Measurements from ENCODE around the gene MYO18A.
"Not testable (repeated sequence)": the region's sequence is repeated elsewhere in the genome, so short reads cannot be mapped to it uniquely, and the experiment has no call there.

MYO18A gene

DNA sequence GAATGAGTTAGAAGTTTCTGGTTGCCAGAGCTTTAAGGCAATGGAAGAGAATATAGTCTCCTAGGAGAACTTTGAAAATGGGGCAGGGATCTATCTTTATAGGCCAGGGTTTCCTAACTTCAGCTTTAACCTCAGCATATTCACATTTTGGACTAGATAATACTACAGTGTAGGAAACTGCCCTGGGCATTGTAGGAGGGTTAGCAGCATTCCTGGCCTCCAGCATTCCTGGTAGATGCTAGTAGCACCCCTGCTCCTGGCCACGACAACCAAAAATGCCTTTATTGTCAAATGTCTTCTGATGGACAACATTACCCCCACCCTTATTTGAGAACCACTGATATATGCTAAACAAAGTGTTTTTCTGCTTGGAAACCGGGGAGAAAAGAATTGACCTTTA is 27.8 kb upstream of the MYO18A start:
- TF ChIP-seq, protein P1, sequence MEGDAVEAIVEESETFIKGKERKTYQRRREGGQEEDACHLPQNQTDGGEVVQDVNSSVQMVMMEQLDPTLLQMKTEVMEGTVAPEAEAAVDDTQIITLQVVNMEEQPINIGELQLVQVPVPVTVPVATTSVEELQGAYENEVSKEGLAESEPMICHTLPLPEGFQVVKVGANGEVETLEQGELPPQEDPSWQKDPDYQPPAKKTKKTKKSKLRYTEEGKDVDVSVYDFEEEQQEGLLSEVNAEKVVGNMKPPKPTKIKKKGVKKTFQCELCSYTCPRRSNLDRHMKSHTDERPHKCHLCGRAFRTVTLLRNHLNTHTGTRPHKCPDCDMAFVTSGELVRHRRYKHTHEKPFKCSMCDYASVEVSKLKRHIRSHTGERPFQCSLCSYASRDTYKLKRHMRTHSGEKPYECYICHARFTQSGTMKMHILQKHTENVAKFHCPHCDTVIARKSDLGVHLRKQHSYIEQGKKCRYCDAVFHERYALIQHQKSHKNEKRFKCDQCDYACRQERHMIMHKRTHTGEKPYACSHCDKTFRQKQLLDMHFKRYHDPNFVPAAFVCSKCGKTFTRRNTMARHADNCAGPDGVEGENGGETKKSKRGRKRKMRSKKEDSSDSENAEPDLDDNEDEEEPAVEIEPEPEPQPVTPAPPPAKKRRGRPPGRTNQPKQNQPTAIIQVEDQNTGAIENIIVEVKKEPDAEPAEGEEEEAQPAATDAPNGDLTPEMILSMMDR (conservative IDR thresholded peaks at IDR 0.05; ENCODE audit: low read length): no peak
- DNase-seq (ENCODE audit: low read depth): no peak

DNA sequence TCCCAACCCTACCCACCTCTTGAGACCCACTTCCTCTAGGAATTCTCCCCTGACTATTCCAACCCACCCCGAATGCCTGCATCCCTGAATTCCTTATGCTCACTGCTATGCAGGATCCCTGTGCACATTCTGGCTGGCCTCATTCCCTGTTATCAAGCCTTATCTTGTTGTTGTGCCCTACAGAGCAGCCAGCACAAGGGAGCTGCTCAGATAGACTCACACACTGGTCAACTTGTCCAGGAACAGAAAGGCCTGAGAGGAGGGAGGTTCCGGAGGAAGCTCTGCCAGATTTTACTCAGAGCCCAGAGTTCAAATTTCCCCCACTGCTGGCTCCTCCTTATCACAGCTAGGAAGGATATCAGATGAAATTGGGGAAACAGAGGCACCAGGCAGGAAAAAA is 24.8 kb upstream of the MYO18A start:
- TF ChIP-seq, protein P1 (conservative IDR thresholded peaks at IDR 0.05; ENCODE audit: low read length): no peak
- DNase-seq (ENCODE audit: low read depth): no peak
- no peak overlapping the region for H3K4me3 ChIP-seq (ENCODE audit: low read length)

More for the DNA sequence above, 27.8 kb upstream of the MYO18A start:
- H3K4me3 ChIP-seq (ENCODE audit: low read length): no peak overlapping the region

DNA sequence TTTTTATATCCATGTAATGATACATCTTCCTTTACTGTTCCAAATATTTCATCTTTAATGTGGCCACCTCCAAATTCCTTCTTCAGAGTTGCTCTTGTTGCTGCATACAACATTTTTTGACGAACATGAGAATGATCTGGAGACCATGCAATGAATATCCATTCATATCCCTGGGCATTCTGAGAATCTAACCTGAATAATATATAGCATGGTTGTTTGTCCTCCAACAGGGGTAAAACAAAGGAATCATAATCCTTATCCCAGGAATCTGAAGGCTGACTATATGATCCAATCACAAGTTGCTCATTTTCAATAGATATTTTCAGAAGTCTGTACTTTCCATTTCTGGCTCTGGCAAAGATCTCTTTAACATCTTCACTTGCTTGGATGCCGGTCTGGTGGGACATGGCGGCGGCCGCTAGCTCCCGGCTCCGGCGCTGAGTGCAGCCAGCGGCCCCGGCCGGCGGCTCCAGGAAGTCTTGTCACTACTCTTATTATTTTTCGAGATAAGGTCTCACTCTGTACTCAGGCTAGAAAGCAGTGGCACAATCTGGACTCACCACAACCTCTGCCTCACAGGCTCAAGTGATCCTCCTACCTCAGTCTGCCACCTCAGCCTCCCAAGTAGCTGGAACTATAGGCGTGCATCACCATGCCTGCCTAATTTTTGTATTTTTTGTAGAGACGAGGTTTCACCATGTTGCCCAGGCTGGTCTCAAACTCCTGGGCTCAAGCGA is 24.0 kb upstream of the MYO18A start:
- H3K4me3 ChIP-seq (ENCODE audit: low read length); DNase-seq (ENCODE audit: low read depth): not testable (repeated sequence)

DNA sequence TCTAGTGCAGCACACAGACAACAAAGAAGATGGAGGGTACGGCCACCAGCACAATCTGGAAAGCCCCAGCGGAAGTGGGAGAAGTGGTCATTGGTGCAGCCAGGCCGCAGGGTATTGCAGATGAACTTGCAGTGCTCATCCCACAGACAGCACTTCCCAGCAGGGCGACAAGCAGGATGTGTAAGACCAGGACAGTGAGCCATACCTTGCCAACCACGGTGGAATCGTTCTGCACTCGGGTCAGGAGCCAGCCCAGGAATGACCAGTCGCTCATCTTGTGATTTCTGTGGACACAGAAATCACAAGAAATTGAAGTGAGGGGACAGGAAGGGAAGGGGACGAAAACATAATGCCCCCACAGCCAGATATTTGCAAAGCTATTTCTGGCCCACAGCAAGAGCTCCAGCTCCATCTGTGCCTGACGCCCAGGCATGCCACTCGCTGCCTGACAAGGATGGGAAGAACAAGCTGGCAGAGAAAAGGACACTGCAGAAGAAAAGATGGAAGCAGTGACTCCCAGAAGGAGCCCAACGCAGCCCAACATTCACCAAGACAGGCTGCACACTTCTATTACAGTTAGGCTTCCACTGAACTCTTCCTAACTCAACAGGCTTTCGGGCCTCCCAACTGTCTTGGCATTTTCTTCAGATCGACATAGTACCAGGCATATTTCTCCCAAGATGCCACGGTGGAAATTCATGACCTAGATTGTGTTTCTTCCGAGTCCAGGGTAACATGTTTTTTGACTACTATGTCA is 17.5 kb upstream of the MYO18A start:
- no peak for DNase-seq (ENCODE audit: low read depth)
- H3K4me3 ChIP-seq (ENCODE audit: low read length): no peak overlapping the region
- TF ChIP-seq, protein P1 (conservative IDR thresholded peaks at IDR 0.05; ENCODE audit: low read length): no peak

DNA sequence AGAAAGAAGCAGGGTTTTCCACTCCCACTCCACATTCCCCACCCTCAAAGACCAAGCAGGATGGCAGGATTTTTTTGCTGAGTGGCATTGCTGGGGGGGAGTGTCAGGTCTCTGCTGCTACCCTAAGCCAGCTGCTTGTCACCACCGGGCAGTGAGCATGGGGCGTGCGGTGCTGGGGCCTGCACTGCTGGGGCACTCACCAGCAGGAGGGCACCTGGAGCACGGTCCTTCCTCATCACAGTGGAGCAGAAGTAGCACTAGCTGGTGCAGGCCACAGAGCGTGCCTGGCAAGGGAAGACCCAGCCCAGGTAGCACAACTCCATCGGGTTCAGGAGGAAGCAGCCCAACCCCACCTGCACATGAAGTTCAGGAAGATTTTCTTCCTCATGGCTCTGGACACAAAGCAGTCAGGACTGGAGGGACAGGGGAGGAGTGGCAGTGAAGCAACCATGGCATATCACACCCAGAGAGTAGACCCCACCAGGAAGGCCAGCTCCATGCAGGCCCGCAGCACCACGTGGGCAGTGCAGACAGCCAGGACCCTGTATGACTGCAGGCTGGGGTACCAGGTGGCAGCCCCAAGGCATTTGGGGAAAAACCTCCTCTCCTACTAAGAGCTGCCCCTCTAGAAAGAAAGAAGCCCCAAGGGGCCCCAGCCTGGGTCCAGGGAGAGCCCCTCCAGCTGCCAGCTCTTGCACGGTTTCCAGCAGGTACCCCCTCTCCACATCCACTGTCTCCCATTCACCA is 16.7 kb upstream of the MYO18A start:
- DNase-seq (ENCODE audit: low read depth): no peak
- H3K4me3 ChIP-seq (ENCODE audit: low read length): no peak overlapping the region
- TF ChIP-seq, protein P1 (conservative IDR thresholded peaks at IDR 0.05; ENCODE audit: low read length): no peak

DNA sequence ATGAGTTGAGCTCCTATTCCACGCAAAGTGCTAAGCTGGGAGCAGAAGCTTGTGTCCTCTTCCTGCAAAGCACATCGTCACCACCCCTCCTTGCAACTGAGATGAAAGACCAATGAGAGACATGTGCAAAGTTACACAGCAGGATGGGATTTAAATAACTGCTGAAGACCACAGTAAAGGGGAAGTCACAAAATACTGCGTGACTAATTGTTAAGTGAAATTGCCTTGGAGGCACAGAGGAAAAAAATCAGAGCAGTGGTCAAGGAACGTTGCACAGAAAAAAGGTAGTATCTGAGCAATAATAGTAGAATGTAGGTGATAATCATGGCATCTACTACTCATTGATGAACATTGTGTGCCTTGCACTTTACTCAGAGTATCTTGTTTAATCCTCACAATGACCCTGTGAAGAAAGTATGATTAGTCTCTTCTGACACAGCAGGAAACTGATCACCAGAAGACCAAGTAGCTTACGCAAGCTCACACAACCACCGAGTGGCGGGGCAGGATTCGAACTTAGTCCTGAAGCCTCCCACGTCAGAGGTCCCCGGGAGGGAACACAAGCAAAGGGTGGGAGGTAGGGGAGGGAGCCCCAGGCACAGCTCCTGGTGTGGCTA is 15.4 kb upstream of the MYO18A start:
- DNase-seq (ENCODE audit: low read depth): no peak
- H3K4me3 ChIP-seq (ENCODE audit: low read length): no peak overlapping the region
- TF ChIP-seq, protein P1 (conservative IDR thresholded peaks at IDR 0.05; ENCODE audit: low read length): no peak

DNA sequence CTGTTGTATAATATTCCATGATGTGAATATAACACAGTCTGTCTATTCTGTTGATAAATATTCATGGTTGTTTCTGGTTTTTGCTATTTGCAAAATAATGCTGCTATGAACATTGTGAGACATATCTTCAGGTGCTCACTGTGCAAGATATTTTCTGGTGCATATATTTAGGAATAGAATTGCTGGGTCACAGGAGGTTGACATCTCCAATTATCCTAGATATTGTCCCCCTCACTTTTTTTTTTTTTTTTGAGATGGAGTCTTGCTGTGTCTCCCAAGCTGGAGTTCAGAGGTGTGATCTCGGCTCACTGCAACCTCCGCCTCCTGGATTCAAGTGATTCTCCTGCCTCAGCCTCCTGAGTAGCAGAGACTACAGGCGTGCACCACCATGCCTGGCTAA is 14.5 kb upstream of the MYO18A start:
- TF ChIP-seq, protein P1 (conservative IDR thresholded peaks at IDR 0.05; ENCODE audit: low read length): no peak

More for the DNA sequence above, 14.5 kb upstream of the MYO18A start:
- no peak for DNase-seq (ENCODE audit: low read depth)
- no peak overlapping the region for H3K4me3 ChIP-seq (ENCODE audit: low read length)

Measured in AG10803 (cell line).